Activated CD4-positive, alpha-beta T cell treated with anti-CD3 and anti-CD28 coated beads, Interleukin-2, amount 10 ng/mL, durations not matched to agents 24 days and 14 days (primary cell): ENCODE results near the gene KIF15. TPM values are rescaled to one million over a fixed set of nuclear protein-coding genes. Genes with fewer than 3 reads are reported as not detected.

Experiments
- DNase-seq: peaks from one replicate; pipeline ENCODE4 v3.0.0; 2022
- H3K27ac Mint-ChIP-seq: one replicate; pipeline ENCODE4 v1.8.0; 2022; ENCODE audit warnings: mild to moderate bottlenecking, mixed read lengths
- H3K27me3 Mint-ChIP-seq: one replicate; pipeline ENCODE4 v1.8.0; 2022; ENCODE audit warnings: mixed read lengths
- H3K36me3 Mint-ChIP-seq: one replicate; pipeline ENCODE4 v1.8.0; 2022; ENCODE audit warnings: low read depth, mild to moderate bottlenecking, mixed read lengths
- H3K4me1 Mint-ChIP-seq: one replicate; pipeline ENCODE4 v1.8.0; 2021; ENCODE audit warnings: mixed read lengths
- H3K4me3 Mint-ChIP-seq: one replicate; pipeline ENCODE4 v1.8.0; 2022; ENCODE audit warnings: mild to moderate bottlenecking, moderate library complexity, mixed read lengths
- H3K9me3 Mint-ChIP-seq: one replicate; pipeline ENCODE4 v1.8.0; 2021; ENCODE audit warnings: mixed read lengths
- intact Hi-C: fragments of 100-400 bp; cut with micrococcal nuclease; formaldehyde crosslinking; loops from one replicate; pipeline ENCODE4 v1.15.1; 2023
- total RNA-seq: library from RNA; stranded (reverse); gene quantifications from 2 replicates; pipeline ENCODE4 v1.2.3, GENCODE V29; 2022

Gene KIF15
- total RNA-seq, 1 donor from 2014 or later, result 26.5 TPM

DNA sequence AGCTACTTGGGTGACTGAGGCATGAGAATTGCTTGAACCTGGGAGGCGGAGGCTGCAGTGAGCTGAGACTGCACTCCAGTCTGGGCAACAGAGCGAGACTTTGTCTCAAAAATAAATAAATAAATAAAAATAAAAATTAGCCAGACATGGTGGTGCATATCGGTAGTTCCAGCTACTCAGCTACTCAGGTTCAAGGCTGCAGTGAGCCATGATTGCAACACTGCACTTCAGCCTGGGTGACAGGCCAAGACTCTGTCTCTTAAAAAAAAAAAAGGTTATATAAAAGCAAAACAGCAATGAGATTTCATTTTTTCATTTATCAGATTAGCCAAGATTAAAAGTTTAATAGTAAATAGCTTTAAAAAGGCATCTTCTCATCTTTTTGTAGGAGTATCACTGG, 115.7 kb downstream of the KIF15 start:
- Mint-ChIP-seq H3K36me3 (no peaks in the 10 kb centered on the region), H3K4me3 (no peak overlapping the region), H3K4me1 (no peaks in the 10 kb centered on the region), H3K27ac (no peak overlapping the region), H3K9me3 (no peaks in the 10 kb centered on the region), H3K27me3 (peaks cover 4% of the 10 kb centered on the region)
- intact Hi-C loops, result no loop called here
- no peak for DNase-seq

DNA sequence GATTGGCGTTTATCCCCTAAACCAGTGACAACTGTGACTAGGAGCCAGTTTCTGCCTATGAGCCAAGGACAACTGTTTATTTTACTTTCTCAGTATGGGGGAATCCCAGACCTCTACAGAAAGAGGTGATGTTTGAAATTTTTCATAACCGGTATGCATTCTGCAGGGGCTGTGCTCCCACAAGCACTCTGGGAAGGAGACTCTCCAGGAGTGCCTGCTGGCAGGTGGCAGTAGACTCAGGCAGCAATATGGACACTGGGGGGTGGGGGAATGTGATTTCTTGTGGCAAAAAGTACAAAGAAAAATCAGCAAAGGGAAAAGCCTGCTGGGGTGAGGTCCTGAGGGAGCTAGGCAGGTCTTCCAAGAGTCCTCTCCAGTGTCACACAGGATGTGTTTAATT, 118.7 kb downstream of the KIF15 start:
- Mint-ChIP-seq H3K9me3 (no peaks in the 10 kb centered on the region), H3K27me3 (peaks cover 4% of the 10 kb centered on the region), H3K36me3 (no peaks in the 10 kb centered on the region), H3K4me3 (no peak overlapping the region), H3K4me1 (no peaks in the 10 kb centered on the region), H3K27ac (no peak overlapping the region)
- intact Hi-C loops, result no loop called here
- no peak for DNase-seq

DNA sequence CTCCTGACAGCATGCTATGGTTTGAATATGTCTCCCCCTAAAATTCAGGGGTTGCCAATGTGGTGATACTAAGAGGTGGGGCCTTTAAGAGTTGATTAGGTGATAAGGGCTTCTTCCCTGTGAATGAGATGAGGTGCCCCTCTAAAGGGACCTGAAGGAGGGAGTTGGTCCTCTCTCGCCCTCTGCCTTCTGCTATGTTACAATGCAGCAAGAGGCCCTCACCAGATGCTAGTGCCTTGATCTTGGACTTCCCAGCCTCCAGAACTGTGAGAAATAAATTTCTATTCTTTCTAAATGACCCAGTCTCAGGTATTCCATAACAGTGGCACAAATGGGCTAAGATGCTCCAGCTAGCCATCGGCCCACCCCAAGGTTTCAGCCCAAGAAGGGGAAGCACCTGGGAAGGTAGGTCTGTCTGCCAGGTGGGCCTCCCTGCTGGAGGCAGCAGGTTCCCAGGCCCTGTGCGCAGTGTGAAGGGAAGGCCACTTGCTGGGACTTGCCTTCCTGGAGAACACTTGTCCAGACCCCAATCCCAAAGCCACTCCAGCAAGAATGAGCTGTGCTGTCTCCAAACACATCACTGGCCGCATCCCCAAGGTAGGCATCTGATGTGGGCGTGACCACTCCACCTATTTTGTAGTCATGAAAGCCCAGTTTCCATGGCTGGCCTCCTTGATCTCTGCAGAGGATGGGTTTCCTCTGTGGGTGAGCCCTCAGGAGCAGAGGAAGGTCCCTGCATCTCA, 121.8 kb downstream of the KIF15 start:
- Mint-ChIP-seq H3K4me3 (no peak overlapping the region), H3K4me1 (no peaks in the 10 kb centered on the region), H3K27ac (no peak overlapping the region), H3K9me3 (no peaks in the 10 kb centered on the region), H3K36me3 (no peaks in the 10 kb centered on the region), H3K27me3 (peaks cover 2% of the 10 kb centered on the region)
- DNase-seq, result no peak
- intact Hi-C loops, result no loop called here

DNA sequence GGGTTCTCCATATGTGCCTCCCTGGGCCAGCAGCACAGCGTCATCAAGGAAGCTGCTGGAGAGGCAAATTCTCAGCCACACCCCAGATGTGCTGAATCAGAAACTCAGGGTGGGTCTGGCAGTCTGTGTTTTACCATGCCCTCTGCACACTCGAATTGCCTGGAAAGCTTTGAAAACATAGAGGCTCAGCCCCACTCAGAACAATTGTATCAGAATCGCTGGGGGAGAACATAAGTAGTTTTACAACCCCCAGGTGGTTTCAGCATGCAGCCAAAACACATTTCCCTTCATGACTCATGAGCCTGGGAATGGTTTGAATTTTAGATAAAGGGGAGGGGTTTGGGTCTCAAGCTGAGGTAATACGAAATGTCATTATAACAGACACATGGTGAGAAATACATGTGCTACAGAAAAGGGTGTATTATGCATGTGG, 122.4 kb downstream of the KIF15 start:
- Mint-ChIP-seq H3K4me1 (no peaks in the 10 kb centered on the region), H3K27me3 (no peaks in the 10 kb centered on the region)

DNA sequence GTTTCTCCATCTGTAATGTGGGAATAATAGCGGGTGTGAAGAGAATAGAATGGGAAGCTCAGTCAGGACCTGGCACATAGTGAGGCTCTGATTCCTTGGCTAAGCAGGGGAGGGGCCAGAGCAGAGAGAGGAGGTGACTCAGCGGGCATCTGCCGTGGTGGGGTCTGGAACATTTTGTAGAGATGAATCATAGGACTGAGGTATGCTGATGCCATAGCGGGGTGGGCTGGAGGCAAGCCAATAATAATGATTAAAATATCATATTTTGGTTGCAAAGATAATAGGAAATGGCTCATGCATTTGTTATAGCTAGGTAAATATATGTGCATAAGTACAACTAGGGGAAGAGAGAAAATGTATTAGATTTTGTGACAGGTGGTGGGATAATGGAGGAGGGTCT, 124.0 kb downstream of the KIF15 start:
- H3K4me1 Mint-ChIP-seq, result no peaks in the 10 kb centered on the region
- H3K9me3 Mint-ChIP-seq, result no peaks in the 10 kb centered on the region
- no peak overlapping the region for H3K4me3 Mint-ChIP-seq
- no peaks in the 10 kb centered on the region for H3K27me3 Mint-ChIP-seq
- DNase-seq, result no peak
- no peak overlapping the region for H3K27ac Mint-ChIP-seq
- no peaks in the 10 kb centered on the region for H3K36me3 Mint-ChIP-seq
- intact Hi-C loops, result no loop called here

More for the DNA sequence above, 122.4 kb downstream of the KIF15 start:
- intact Hi-C loops, result no loop called here
- no peak for DNase-seq
- no peaks in the 10 kb centered on the region for H3K9me3 Mint-ChIP-seq
- H3K36me3 Mint-ChIP-seq, result no peaks in the 10 kb centered on the region
- H3K27ac Mint-ChIP-seq, result no peak overlapping the region
- no peak overlapping the region for H3K4me3 Mint-ChIP-seq

GRCh38 chr3:44886561-44886960, 125.0 kb downstream of the KIF15 start:
- H3K9me3 Mint-ChIP-seq, result peaks cover 3% of the 10 kb centered on the region
- DNase-seq, result no peak
- H3K27ac Mint-ChIP-seq, result no peak overlapping the region
- H3K4me3 Mint-ChIP-seq, result no peak overlapping the region
- no peaks in the 10 kb centered on the region for H3K27me3 Mint-ChIP-seq
- H3K4me1 Mint-ChIP-seq, result no peaks in the 10 kb centered on the region
- intact Hi-C loops, result no loop called here
- no peaks in the 10 kb centered on the region for H3K36me3 Mint-ChIP-seq

GRCh38 chr3:44887101-44887500, 125.5 kb downstream of the KIF15 start:
- peaks cover 3% of the 10 kb centered on the region for H3K9me3 Mint-ChIP-seq
- H3K4me1 Mint-ChIP-seq, result no peaks in the 10 kb centered on the region
- no peaks in the 10 kb centered on the region for H3K27me3 Mint-ChIP-seq
- no peak for DNase-seq
- no peak overlapping the region for H3K4me3 Mint-ChIP-seq
- no peaks in the 10 kb centered on the region for H3K36me3 Mint-ChIP-seq
- intact Hi-C loops, result no loop called here
- no peak overlapping the region for H3K27ac Mint-ChIP-seq

DNA sequence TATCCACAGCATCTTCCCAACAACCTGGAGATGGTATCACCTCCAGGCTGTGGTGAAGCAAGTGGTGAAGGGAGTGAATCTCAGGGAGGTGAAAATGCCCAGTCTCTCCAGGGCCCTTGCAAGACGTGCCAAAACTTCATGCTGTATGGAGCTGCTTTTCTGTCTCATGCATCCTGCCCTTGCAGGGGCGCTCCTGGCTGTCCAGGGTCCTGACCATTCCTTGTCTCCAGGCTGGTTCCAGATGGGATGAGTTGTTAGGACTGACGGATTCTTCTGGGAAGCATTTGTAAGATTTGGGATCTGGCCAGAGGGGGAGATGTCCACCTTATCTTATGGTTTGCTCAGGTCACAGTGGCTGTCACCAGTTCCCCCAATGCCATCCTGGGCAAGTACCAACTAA, 128.7 kb downstream of the KIF15 start:
- Mint-ChIP-seq H3K27me3 (no peaks in the 10 kb centered on the region), H3K27ac (no peak overlapping the region), H3K4me3 (no peak overlapping the region), H3K4me1 (no peaks in the 10 kb centered on the region), H3K36me3 (no peaks in the 10 kb centered on the region), H3K9me3 (peaks cover 3% of the 10 kb centered on the region)
- intact Hi-C loops, result no loop called here
- no peak for DNase-seq

DNA sequence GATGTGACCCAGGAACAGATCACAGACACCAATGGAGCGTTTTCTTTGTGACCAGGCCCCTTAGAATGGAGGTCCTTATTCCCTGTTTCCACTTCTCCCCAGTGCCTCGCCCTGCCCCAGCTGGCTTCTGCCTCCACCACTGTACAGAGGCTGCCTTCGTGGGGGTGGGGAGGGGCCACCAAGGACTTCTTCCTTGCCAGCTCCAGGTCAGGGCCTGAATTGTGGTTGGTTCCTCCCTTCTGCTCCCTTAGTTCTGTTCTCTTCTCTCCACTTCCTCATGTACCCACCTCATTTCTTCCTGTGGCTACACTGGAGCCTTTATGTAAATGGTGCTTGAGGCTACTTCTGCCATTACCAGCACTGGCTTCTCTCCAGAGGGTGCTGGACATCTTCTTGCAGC, 129.3 kb downstream of the KIF15 start:
- intact Hi-C loops, result no loop called here
- Mint-ChIP-seq H3K27me3 (no peaks in the 10 kb centered on the region), H3K36me3 (no peaks in the 10 kb centered on the region), H3K4me3 (no peak overlapping the region), H3K27ac (no peak overlapping the region), H3K9me3 (peaks cover 3% of the 10 kb centered on the region), H3K4me1 (no peaks in the 10 kb centered on the region)
- DNase-seq, result no peak

DNA sequence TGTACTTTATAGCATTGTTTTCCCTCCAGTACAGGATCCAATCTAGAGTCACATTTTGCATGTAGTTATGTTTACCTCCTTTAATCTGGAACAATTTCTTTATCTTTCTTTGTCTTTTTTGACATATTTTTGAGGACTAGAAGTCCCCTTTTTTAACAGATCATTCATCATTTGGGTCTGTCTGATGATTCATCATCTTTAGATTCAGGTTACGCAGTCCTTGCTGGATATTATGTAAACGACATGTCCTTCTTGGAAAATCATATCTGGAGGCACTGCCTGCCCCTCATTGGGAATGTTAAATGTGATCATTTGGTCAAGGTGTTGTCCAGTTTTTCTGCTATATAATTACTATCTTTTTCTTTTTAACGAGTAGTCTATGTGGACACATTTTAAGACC, 131.1 kb downstream of the KIF15 start:
- no peak overlapping the region for H3K27ac Mint-ChIP-seq
- intact Hi-C loops, result no loop called here
- peaks cover 3% of the 10 kb centered on the region for H3K9me3 Mint-ChIP-seq
- no peaks in the 10 kb centered on the region for H3K4me1 Mint-ChIP-seq
- no peaks in the 10 kb centered on the region for H3K27me3 Mint-ChIP-seq
- no peak for DNase-seq
- no peaks in the 10 kb centered on the region for H3K36me3 Mint-ChIP-seq
- no peak overlapping the region for H3K4me3 Mint-ChIP-seq

- Mint-ChIP-seq H3K27me3 (no peaks in the 10 kb centered on the region), H3K27ac (no peak overlapping the region), H3K4me3 (no peak overlapping the region), H3K4me1 (no peaks in the 10 kb centered on the region), H3K36me3 (no peaks in the 10 kb centered on the region), H3K9me3 (peaks cover 3% of the 10 kb centered on the region)
- intact Hi-C loops, result no loop called here
- no peak for DNase-seq
Measured at GRCh38 chr3:44893097-44893496, 131.5 kb downstream of the KIF15 start.

GRCh38 chr3:44894485-44894884, 132.9 kb downstream of the KIF15 start:
- Mint-ChIP-seq H3K4me1 (no peaks in the 10 kb centered on the region), H3K4me3 (no peak overlapping the region), H3K27ac (no peak overlapping the region), H3K9me3 (peaks cover 3% of the 10 kb centered on the region), H3K27me3 (no peaks in the 10 kb centered on the region), H3K36me3 (no peaks in the 10 kb centered on the region)
- DNase-seq, result no peak
- intact Hi-C loops, result no loop called here

DNA sequence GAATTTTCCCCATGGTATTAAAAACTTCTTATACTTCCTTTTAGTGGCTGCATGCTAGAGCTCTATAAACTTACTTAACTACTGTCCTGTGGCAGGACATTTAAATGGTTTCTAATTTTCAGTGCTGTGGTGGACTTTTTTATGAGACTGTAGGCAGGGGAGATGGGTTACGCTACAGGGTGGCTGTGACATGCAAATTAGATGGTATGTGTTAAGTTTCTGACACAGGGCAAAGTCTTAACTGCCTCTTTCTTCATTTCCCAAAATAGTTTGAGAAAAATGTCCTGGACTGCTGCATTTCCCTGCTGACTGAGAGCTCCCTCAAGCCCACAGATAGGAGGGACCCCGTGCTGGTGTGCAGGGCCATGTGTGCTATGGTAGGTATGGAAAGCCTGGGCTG, 134.8 kb downstream of the KIF15 start:
- H3K27ac Mint-ChIP-seq, result no peak overlapping the region
- H3K4me1 Mint-ChIP-seq, result no peaks in the 10 kb centered on the region
- no peaks in the 10 kb centered on the region for H3K27me3 Mint-ChIP-seq
- no peak overlapping the region for H3K4me3 Mint-ChIP-seq
- intact Hi-C loops, result no loop called here
- H3K36me3 Mint-ChIP-seq, result no peaks in the 10 kb centered on the region
- DNase-seq, result no peak
- H3K9me3 Mint-ChIP-seq, result no peaks in the 10 kb centered on the region

DNA sequence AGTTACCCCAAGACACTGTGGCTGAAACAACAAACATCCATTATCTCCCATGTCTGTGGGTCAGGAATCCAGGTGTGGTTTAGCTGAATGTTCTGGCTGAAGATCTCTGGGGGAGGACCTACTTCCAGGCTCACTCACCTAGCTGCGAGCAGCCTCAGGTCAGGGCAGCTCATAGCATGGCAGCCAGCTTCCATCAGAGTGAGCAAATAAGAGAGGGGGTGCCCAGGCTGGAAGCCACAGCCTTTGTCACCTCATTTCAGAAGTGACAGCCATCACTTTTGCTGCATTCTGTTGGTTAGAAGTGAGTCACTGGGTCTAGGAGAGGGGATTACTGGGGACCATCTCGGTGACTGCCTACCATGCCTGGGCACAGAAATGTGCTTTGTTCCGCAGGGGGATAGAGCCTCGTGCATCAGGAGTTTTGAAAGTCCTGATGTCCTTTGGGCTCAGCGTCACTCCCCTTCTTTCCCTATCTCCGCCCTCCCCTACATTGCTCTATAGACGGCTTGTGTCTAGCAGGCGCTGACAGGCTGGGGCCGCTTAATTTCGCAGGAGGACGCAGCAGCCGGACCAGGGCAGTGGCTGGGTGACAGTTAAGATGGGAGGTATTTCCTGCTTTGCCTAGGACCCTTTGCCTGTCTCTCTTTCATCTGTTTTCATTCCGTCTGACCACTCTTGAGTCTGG, 138.2 kb downstream of the KIF15 start:
- Mint-ChIP-seq H3K9me3 (no peaks in the 10 kb centered on the region), H3K27ac (no peak overlapping the region), H3K36me3 (no peaks in the 10 kb centered on the region), H3K4me3 (no peak overlapping the region), H3K27me3 (no peaks in the 10 kb centered on the region), H3K4me1 (no peaks in the 10 kb centered on the region)
- DNase-seq, result no peak
- intact Hi-C loops, result no loop called here

DNA sequence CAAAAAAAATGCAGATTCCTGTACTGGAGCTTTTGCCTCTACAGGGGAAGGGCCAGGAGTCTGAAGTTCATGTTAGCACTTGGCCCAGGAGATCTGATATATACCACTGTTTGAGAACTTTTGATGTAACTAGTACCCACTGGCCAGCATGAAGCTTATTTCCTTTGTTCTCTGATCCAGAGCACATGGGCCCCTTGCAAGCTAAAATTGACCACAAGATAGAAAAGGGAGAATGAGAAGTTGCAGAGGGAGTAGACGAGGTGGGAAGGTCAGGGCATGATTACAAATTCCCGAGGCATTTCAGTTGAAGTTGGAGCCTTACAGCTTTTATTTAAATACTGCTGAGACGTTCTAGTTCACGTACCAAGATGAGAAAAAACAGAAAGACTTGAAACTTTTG, 141.0 kb downstream of the KIF15 start:
- no peak overlapping the region for H3K27ac Mint-ChIP-seq
- no peaks in the 10 kb centered on the region for H3K4me1 Mint-ChIP-seq
- peaks cover 2% of the 10 kb centered on the region for H3K27me3 Mint-ChIP-seq
- intact Hi-C loops, result no loop called here
- no peaks in the 10 kb centered on the region for H3K9me3 Mint-ChIP-seq
- no peak for DNase-seq
- H3K36me3 Mint-ChIP-seq, result no peaks in the 10 kb centered on the region
- H3K4me3 Mint-ChIP-seq, result no peak overlapping the region
